HG03175 (cell line): ENCODE results near the gene ISM1.
A peak's percentile ranks its signal among the peaks of the same experiment; 100 is the strongest.

Experiments
- ATAC-seq: cut with Tn5 transposase; IDR thresholded peaks from one replicate; pipeline ENCODE4 v1.9.1; 2021; ENCODE audit warnings: mild to moderate bottlenecking, moderate library complexity; ENCODE audit not compliant: unreplicated experiment

ISM1 gene

DNA sequence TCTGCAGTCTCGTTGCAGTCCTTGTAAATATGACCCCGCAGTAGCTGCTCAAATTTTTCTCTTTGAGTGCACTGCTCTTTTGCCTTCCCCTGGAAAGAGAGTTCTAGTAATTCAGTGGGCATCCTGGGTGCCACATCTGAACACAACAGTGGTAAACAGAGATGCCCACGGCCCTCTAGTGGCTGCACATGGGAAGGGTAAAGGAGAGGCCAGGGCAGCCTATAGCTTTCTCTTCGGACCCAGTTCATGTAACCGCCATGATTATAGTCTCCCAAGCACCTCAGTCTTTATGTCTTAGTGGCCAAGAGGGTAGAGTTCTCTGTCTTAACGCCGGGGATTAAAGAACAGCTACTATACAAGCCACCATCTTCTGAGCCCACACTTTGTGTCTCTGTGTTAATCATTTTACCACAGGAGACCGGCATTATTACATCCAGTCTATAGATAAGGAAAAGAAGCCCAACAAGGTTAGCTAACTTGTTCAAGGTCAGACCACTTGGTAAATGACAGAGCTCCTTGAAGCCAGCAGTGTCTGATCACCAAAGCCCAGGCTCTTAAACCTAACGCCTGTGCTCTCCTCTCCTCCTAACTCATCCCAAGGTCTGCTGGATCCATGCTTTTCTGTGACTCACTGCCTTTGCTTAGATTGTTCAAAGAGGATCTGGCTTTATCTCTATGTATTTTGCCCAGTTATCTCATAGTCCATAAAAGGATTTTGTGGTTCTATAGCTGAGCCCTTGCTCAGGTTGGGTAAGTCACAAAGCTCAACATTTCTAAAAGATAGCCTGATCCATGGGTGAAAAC, 81.8 kb downstream of the ISM1 start:
- ATAC-seq, result peak; percentile 87

DNA sequence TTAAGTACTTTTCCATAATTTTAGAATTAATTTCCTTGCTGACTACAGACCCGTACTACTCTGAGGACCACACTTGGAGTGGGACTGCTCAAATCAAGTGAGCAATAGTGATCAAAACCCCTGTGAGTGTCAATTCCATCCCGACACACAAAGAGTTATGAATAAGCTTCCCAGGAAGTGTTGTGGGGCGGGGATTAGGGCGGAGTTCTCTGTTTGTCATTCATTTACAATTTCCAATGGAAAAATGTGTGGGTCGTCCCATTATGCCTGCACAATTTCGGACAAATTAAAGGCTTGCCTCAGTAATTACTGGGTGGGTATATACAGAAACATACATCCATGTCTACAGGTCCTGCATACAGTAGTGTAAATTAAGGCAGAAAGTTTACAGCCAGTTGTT, 84.2 kb downstream of the ISM1 start:
- no peak for ATAC-seq

DNA sequence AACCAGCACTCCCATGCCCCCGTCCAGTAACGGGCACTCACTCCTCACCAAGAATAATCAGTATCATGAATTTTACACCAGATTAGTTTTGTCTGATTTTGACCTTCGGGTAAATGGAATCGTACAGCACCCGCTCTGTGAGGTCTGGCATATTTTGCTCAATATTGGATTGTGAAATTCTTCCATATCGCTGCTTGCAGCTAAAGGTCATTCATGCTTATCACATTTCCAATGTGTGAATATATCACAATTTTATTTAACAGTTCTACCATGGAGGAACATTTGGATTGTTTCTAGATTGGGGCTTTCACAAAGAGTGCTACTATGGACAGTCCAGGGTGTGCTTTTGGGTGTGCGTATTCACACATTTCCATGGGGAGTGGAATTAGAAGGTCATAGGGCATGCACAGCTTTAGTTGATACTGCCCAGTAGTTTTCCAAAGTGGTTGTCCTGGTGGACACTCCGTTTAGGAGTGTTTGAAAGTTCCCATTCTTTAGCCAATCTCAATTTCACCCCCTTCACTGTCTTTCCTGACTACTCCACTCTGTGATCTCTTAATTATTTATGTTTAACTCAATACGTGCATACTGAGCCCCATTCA, 86.6 kb downstream of the ISM1 start:
- no peak for ATAC-seq

DNA sequence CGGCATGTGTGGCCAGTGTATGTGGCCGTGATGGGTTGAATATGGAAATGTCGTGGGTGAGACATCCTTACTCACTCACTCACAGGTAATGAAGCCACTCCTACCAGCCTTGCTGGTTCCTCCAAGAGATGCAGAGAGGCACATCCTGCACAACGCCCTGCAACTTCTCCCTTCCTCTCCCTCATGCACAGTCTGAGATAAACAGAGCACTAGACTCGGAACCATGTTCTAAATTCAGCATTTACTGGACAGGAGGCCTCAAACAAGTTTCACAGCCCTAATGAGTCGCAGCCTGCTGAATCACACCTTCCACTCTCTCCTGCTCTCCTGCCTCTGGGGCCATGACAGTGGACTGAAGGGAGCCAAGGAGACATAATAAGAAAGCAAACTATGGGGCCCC, 91.2 kb downstream of the ISM1 start:
- no peak for ATAC-seq

DNA sequence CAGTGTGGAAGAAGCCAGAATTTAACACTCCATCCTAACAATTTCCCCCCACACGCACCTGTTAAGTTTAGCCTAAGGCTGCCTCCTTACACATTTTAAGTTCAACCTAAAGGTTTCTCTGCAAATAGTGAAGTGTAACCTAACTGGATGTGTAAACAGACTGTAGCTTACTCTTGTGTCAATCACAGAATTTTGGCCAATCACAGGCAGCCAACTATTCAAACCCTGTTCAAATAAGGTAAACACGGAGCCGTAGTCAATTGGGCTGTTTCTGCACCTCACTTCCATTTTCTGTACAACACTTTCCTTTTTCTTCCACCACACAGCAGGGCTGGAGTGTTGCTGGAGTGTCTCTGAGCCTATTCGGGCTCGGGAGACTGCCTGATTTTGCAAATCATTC, 92.1 kb downstream of the ISM1 start:
- ATAC-seq, result no peak

DNA sequence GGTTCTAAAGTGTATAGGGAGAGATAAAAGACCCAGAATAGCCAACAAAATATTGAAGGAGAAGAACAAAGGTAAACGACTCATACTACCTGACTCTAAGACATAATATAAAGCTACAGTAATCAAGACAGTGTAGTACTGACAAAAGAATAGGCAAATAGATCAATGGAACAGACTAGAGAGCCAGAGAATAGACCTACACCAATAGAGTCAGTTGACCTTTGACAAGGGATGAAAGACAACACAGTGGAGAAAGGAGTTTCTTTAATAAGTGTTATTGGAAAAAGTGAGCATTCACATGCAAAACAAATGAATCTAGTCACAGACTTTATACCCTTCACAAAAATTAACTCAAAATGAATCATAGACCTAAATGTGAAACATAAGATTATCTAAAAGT, 96.4 kb downstream of the ISM1 start:
- no peak for ATAC-seq

DNA sequence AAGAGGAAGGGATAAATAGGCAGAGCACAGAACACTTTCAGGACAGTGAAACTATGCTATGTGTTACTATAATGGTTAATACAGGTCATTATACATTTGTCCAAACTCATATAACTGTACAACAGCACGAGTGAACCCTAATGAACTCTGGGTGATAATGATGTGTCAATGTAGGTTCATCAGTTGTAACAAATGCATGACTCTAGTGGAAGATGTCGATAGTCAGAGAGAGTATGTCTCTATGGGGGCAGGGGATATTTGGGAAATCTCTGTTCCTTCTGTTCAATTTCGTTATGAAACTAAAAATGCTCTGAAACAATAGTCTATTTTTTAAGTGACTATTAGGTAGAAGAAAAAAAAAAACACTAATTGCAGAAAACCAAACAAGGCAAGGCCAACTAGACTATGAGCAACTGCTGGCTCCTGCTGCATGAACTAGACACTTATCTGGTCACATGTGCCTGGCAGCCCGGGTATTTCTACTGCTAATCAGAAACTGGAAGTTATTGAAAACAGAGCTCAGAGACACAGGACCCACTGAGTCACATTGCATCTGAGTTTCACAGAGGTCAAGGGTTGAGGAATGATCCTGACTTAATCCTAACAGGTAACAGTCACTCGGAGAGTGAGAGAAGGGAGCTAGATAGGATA, 97.9 kb downstream of the ISM1 start:
- no peak for ATAC-seq

DNA sequence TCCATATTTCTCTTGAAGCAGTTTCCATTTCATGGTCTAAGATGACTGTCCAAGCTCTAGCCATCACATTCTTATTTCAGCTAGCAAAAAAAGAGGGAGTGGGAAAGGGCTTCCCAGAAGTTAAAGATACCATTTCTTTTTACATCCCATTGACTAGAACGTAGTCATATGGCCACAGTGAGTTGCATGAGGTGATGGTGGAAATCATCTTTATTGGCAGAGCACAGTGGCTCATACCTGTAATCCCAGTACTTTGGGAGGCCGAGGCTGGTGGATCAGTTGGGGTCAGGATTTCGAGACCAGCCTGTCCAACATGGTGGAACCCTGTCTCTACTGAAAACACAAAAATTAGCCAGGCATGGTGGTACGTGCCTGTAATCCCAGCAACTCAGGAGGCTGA, 99.6 kb downstream of the ISM1 start:
- ATAC-seq, result no peak

DNA sequence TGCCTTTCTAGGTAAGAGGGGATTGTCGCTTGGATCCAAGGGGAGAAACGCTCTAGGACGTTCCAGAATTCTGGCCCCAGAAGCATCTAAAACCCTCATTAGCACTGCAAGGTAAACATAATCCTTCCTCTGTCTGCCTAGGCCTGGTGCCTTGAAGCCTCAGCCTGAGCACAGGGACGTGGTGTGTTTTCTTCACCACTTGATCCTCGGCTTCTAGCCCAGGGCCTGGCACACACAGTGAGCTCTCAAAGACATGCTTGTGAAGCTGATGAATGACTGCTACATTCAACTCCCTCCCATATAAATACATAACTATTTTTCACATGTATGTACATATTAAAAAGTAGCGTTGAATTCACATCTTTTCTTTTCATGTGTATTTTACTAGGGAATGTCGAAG, 100.3 kb downstream of the ISM1 start:
- no peak for ATAC-seq

DNA sequence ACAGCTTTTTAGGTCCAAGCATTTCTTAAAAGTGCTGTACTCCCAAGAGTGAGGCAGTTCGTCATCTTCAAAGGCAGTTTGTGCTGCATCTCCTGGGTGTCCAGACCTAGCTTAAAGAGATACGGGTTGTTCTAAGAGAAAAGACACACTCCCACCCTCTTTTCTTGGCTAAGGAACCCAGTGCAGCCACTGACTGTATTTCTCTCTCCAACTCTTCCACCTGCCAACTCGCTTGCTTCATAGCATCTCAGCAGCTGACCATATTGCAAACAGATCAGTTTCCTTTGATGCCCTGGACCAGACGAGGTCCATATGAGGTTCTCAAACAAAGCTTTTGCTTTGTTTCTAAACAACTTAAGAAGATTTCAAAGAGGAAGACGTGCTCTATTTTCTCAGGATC, 101.1 kb downstream of the ISM1 start:
- no peak for ATAC-seq

DNA sequence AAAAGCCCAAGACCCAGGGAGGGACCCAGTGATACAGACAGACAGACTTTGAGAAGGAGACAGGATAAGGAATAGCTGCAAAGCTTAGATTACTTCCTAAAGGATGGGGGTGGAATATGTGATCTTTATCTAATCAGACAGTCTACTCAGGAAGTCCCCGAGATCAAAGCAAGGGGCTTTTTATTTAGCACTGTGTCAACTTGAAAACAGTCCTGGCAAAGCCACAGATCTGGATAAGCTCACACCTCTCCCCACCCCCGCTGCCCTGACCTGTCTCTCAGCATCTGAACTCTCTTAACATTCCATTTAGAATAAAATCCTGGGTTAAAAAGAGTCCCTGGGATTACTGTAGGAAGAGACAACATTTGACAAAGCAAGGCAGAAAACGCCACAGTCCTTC, 101.5 kb downstream of the ISM1 start:
- ATAC-seq, result no peak

DNA sequence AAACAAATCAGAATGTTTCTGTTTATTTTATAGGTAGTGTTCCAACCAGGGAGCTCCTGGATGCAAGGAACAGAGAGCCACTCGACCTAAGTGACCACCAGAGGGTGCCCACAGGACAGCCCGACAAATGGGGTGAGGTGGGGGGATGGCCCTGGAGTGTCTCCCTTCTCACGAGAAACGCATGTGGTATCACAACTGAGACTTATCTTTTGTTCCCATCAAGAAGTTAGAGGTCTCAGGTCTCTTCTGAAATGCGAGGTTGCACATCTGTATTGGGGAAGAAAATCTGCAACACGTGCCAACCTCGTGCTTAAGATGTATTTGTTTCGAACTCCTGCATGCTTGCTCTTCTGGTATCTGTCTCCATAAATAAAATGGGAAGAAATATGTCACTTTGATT, 104.0 kb downstream of the ISM1 start:
- no peak for ATAC-seq

DNA sequence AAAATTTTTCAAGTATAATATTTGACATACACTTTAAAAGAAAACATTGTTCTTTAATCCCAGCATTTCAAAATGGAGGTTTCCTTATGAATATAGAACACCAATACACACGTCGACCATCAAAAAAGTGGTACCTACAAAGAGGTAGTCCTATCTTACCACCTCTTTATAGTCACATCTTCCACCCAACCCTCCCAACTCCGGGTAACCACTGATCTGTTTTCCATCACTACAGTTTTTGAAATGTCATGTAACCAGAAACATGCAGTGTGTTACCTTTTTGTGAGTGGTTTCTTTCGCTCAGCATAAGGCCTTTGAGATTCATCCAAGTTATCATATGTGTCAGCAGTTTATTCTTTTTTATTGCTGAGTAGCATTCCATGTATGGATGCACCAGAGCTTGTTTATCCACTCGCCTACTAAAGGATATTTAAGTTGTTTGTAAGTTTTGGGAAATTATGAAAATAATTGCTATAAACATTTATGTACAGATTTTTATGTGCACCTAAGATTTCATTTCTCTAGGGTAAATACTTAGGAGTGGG, 104.8 kb downstream of the ISM1 start:
- ATAC-seq, result no peak

DNA sequence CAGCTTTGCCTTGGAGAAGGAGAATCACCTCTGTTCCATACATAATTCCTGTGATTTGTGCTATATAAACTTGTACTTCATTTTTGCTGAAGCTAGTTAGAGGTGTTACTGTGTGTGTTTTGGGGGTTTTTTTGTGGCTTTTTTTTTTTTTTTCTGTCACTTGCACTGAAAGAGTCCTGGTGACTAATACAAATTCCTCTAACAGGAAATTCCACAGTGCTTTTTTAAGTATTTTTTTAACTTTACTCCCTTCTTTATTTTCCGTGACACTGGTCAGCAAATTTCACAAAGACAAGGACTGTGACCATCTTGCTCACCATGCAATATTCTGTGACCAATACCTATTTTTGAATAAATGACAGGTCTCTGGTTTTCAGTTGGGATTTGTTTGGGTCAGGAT, 110.5 kb downstream of the ISM1 start:
- ATAC-seq, result no peak

DNA sequence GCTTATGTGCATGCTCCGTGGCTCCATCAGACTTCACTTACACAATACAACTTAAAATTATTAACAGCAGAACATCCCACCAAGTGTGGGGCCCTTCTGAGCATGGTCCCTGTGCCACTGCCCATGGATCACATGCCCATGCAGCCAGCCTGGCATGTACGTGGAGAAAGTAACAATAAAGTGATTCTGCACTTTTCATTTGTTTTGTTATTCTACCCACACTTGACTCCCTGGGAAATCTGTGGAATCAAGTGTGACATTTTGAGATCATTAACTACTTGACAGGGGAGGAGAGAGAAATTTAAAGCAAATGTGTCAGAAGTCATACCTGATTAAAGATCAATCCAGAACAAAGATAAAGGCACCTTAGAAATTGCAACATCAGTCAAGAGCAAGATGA, 112.0 kb downstream of the ISM1 start:
- no peak for ATAC-seq

DNA sequence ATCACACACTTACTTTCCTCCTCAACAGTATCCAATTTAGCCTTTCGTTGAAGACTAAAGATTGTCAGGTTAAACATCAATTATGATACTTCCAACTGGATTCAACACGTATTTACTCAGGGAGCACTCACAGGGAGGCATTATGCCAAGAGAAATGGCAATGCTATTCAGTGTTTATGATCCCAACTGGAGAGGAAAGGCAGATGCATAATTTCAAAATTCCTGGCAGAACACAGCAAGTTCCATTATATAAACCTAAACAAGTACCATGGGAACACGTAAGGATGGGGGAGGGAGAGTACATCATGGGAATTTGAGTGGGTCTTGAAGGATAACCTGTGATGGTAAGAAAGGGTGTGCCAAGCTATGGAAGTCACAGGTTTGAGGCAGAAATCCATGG, 112.7 kb downstream of the ISM1 start:
- no peak for ATAC-seq

DNA sequence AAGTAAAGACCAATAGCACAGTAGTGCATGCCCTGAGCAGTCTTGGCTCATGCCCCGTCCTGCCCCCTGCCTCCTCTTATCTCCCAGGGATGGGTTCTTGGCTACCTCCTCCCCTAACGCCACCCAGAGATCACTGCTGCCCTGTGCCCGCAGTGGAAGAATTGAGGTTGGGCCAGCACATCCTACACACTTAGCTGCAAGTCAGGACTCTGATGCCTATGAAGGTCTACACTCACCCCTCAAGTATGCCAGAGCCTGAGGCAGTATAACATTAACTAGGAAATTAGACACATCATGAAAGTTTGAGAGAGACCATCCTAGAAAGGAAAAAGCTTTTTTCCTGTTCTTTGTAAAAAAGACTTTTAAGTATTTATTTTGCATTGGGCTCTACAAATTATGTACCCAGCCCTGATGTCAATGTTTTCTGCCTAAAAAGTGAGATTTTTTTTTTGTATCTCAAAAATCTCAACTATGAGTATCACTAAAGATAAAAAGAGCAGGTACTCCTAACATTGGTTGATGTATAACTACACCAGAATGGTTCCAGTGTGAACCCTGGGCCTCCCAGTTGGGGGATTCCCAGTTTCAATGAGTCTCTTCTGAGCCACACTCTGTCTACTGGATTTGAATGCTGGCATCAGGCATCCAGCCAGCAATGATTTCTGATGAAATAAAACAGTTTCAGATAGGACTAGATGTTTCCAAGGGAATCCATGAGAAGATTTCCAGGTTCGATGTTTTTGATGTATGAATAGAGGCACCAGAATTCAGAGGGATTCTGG, 115.4 kb downstream of the ISM1 start:
- ATAC-seq, result peak; percentile 51

DNA sequence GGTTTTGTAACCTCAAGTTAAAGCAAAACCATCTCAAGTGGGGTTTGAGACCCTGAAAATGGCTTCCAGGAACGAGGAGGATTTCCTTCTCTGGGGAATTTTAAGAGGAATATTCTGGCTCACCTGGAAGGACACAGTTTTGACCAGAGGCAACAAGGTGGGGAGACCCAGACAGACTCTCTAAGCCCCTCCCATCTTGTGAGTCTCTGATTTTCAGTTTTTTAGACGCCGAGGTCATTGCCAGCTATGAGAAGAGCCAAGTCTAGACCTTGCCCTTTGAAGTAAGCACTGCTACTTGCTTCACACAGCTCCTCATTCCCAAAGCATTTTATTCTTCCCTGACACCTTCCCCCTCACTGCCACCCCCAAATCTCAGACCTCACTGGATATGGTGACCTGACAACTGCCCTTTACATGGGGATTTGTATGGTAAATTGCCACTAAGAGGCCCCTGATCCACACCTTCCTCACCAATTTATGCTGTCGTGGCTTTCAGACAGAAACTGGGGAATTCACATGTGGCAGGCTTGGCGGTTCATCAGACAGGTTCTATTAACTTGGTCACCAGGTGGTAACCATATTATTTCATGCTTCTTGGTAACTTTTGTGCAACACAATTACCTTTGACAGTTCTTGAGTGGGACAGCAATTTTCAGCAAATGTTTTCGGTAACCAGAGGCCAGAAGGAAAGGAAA, 116.2 kb downstream of the ISM1 start:
- ATAC-seq, result no peak

DNA sequence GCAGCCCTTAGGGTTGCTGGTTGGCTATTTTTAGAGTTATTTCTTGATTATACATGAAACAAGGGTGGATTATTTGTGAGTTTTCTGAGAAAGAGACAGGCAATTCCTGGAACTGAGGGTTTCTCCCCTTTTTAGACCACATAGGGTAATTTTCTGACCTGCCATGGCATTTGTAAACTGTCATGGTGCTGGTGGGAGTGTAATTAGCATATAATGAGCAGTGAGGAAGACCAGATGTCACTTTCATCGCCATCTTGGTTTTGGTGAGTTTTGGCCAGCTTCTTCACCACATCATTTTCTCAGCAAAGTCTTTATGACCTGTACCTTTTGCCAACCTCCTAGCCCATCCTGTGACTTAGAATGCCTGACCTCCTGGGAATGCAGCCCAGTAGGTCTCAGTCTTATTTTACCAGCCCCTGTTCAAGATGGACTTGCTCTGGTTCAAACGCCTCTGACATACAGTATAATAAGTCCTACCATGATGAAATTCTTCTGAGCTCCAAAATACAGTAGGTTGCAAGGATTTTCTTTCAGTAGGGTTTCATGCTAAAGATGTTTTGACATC, 117.1 kb downstream of the ISM1 start:
- no peak for ATAC-seq

DNA sequence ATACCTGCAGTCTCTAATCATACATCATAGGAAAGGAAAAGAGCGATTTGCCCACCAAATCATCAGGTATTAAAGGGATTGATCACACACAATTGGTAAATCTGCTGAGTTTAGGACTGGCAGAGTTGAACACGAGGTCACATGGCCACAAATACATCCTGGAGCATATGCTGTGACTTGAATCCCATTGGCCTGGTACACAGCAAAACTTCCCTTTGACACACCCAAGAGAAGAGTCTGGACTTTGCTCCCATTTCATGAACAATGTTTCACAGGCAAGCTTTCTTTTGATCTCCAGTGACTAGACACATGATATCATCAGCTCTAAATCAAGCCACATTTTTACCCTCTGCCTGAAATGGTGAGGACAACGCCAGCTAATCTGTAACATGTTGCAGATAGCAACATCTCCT, 117.9 kb downstream of the ISM1 start:
- ATAC-seq, result no peak
